Effector CD4-positive, alpha-beta T cell (primary cell): ENCODE data around the gene PARP15.
A peak's percentile ranks its signal among the peaks of the same experiment; 100 is the strongest.
"Not testable (repeated sequence)": the region's sequence is repeated elsewhere in the genome, so short reads cannot be mapped to it uniquely, and the experiment has no call there.

Experiments used
- DNase-seq: peaks from one replicate; pipeline ENCODE4 v3.0.0-alpha.2; 2020
- total RNA-seq: gene quantifications from one replicate; lab custom pipeline; 2026; lab: John Stamatoyannopoulos, UW

PARP15 gene
- total RNA-seq = 88.7 reads per million, percentile 80 among the genes with 10 or more reads in this experiment

DNA sequence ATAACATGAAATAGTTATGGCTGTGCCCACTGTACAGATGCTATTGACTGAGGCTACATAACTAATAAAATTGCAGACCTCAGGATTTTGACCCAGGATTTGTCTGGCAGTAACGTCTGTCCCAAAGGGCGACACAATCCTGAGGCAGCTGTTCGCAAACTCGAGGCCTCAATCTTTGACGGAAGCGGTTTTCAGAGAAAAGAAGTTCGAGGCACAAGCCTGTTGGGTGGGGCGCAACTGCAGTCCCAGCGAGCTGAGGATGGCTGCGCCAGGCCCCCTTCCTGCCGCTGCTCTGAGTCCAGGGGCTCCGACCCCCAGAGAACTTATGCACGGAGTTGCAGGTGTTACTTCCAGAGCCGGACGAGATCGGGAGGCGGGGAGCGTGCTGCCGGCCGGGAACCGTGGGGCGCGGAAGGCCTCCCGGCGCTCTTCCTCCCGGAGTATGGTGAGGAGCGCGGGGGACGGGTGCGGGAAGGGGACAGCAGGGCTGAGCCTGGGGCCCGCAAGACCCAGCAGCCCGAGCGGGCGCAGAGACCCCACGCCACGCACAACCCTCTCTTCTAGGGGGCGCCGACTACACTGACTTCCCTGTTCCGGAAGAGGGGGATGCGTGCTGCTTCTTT, at the start of gene PARP15:
Gene PARP15 (plus strand): TSS at position 242 of the 623 bp plus-strand sequence. CDS start 18 bp downstream, at position 260.
- DNase-seq = peak; percentile 20

GRCh38 chr3:122530164-122530563, 47.3 kb upstream of the PARP15 start:
- no peak for DNase-seq

DNA sequence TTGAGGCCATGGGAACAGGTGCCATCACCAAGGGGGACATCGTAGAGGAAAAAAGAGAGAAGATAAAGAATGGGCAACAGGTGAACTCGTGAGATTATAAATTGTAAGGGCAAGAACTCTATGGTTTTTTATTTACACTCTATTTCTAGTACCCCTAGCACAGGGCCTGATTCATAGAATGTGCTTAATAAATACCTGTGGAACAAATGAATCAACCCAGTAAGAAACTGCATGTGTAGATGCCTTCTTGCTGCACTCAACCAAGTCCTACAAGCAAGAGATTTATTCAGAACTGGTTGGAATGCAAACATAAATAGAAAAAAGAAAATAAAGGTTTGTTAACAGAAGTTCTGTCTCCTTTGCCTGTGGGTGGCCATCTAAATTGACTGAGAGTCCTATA, 44.0 kb upstream of the PARP15 start:
- DNase-seq = no peak

GRCh38 chr3:122533931-122534334, 43.5 kb upstream of the PARP15 start:
- DNase-seq = no peak

GRCh38 chr3:122535964-122536631, 41.4 kb upstream of the PARP15 start:
- no peak for DNase-seq

DNA sequence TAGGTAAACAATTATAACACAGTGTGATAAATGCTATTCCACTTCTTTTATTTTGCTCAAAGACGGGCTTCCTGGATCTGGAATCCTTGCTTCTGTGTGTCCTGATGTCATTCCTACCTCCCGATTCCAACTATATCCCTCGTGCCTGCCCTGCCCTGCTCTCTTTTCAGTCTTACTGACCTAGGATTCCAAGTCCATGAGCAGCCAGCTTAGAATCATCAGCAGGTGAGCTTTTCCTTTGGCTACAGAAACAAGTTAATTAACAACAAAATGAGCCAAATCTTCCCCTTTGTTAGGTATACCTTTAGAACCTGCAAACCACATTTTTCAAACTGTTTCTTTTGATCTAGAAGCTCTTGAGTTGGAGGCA, 40.8 kb upstream of the PARP15 start:
- no peak for DNase-seq

DNA sequence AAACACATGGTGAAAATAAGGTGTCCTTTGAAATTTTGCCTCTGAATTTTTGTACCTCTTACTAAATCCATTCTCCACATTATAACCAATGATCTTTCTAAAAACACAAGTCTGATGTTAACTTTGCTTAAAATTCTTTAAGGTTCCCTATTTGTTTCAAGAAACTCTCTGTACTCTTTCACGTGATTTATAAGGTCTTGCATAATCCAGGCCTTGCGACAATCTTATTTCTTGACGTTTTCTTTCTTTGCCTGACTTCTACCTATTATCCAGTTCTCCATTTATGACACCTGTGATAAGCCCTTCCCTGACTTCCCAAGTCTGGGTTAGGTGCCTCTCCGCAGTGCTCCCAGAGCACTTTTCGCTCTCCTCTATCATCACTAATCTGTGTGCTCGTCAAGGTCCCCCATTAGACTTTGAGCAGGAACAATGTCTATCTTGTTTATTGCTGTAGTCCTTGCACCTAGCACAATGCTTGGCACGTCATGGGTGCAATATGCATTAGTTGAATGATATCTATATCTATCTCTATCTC, 38.4 kb upstream of the PARP15 start:
- DNase-seq = no peak

DNA sequence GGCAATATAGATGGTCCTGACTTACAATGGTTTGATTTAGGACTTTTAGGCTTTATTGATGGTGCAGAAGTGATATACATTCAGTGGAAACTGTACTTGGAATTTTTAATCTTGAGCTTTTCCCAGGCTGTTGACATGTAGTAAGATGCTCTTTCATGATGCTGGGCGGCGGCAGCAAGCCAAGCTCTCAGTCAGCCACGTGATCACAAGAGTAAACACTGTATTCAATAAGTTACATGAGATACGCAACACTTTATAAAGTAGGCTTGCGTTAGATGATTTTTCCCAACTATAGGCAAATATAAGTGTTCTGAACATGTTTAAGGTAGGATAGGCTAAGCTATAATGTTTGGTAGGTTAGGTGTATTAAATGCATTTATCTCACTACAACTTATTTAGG, 31.3 kb upstream of the PARP15 start:
- DNase-seq = no peak

DNA sequence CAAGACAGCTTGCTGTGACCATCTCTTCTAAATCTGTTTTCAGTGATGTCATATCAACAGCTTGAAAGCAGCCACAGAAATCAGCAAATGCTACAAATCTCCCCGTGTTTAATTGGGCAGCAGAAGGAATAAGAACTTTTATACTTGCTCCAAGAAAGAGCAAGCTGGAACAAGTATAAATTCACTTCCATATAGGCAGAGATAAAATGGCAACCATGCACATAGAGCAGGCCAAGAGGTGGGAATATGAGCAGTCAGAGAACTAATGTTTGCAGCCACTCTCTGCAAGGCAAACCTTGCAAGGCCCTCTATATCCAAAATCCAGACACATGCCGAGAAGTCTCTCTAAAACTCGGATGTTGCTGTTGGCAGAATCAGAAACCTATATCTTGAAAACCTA, 29.4 kb upstream of the PARP15 start:
- DNase-seq = no peak

GRCh38 chr3:122548619-122549018, 28.8 kb upstream of the PARP15 start:
- DNase-seq = no peak

DNA sequence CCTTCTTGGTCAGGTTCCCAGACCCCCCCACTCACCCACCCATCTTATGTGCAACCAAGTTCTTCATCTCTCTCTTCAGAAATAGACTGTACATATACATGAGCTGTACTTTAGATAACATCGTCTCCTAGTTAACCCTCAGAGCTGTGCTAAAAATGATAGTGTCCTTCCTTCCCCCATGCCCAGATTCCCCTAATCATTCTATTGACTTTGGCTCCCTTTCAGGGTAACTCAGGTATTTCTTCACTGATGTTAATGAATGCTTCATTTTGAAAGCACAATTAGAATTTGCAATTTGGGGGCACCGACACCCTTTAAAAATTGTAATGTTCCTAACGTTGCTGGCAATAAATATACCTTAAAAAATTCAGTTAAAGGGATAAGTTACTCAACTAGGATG, 24.3 kb upstream of the PARP15 start:
- DNase-seq = no peak

DNA sequence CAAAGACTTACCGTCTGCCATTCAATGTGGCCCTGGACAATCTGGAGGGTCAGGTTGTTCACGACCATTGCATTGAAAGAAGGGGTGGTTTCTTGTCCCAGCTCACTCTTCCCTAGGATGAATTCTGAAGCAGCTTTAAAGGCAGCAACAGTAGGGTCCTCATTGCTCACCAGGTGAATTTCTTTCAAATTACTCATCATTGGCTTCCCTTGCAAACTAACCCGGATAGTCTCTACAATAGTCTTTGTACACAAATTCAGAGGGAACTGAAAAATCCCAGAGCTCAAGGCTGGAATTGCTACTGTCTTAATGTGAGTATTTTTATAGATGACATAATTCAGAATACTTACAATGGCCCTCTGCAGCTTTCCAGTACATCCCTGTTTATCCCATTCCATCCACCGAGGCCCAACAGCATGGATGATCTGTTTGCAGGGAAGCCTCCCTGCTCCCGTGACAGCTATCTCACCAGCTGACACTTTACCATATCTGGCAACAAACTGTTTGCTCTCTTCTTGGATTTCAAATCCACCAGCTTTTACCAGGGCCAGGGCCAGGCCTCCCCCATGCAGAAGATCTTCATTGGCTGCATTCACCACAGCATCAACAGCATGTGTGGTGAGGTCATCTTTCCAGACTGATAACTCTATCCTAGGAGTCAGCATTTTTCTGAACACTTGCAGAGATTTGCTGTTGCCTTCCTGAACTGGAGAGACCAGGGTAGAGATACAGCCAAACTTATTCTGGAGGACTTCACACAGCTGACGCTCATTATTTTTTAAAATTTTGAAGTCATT, 22.0 kb upstream of the PARP15 start:
- DNase-seq = no peak

GRCh38 chr3:122557356-122557755, 20.1 kb upstream of the PARP15 start:
- no peak for DNase-seq

DNA sequence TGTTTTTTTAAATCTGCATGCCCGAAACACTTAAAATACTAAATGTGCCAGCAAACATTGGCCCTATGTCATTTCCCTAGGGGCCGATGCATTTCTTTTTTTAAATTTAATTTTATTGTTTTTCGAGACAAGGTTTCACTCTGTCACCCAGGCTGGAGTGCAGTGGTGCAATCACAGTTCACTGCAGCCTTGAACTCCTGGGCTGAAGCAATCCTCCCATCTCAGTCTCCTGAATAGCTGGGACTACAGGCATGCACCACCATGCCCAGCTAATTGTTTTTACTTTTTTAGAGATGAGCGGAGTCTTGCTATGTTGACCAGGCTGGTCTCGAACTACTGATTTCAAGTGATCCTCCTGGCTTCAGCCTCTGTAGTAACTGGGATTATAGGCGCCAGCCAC, 18.8 kb upstream of the PARP15 start:
- DNase-seq = no peak

- no peak for DNase-seq
Measured at GRCh38 chr3:122559906-122560305, 17.5 kb upstream of the PARP15 start.

GRCh38 chr3:122560680-122561079, 16.8 kb upstream of the PARP15 start:
- DNase-seq = peak; percentile 58

DNA sequence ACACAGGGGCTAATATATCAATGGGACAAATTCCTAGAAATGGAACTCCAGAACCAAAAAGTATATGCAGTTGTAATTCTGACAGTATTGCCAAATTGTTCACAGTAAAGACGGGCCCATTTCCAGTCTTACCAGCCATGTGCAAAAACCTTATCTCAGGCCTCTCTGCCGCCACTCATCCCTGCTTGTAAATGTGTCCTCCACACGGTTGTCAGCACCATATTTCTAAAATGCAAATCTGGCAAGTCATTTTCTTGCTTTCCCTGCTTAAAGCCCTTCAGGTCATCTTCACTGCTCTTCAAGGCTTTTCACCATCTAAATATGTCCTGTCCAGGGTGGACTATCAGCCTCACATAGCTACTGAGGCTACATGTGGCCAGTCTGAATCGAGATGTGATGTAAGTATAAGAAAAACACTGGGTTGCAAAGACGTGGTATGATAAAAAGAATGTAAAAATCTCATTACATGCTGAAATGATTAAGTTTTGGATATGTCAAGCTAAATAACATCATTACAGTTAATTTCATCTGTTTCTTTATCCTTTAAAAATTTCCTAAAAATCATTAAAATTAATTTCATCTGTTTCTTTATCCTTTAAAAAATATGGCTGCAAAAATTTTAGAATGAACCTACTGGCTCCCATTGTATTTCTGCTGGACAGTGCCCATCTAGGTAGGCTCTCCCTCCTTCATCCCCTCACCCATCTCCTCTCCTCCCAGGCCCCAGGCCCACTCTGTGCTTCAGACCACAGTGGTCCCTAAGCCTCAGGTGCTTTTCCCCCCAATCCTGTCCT, 14.3 kb upstream of the PARP15 start:
- no peak for DNase-seq

DNA sequence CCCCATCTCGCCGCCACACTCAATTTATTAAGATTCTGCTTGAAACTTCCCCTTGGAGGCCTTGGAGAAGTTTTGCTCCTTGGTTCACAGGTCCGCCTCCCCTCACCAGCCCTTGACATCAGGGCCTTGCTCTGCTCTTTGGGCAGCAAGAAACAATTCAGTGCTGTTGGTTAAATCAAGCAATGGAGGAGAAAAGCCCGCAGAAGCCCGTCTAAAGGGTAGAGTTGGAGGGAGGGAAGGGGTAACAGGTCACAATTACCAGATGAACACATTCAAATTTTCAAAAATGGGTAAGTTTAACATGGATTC, 13.8 kb upstream of the PARP15 start:
- DNase-seq = no peak

- peak; percentile 64 for DNase-seq
Measured at GRCh38 chr3:122564155-122564912, 13.1 kb upstream of the PARP15 start, which contains the start of the genes DTX3L and PARP9. DTX3L (plus strand) TSS chr3:122564338; CDS start chr3:122564427, 89 bp downstream. PARP9 (minus strand) TSS chr3:122564300; CDS start chr3:122559620, 4,680 bp downstream.

- DNase-seq = not testable (repeated sequence)
Measured at GRCh38 chr3:122568131-122568530, 9.3 kb upstream of the PARP15 start.

GRCh38 chr3:122568755-122569154, 8.7 kb upstream of the PARP15 start:
- DNase-seq = no peak

- no peak for DNase-seq
Measured at GRCh38 chr3:122572940-122573412, 4.5 kb upstream of the PARP15 start.
